Medulla oblongata (tissue), 1 donor: ENCODE data around the gene TMEM134.
"Not testable (repeated sequence)": the region's sequence is repeated elsewhere in the genome, so short reads cannot be mapped to it uniquely, and the experiment has no call there.

ENCODE experiments used
- DNase-seq: peaks from one replicate; pipeline ENCODE4 v3.0.0-alpha.2; 2015; ENCODE audit errors: extremely low spot score

The TMEM134 gene

DNA sequence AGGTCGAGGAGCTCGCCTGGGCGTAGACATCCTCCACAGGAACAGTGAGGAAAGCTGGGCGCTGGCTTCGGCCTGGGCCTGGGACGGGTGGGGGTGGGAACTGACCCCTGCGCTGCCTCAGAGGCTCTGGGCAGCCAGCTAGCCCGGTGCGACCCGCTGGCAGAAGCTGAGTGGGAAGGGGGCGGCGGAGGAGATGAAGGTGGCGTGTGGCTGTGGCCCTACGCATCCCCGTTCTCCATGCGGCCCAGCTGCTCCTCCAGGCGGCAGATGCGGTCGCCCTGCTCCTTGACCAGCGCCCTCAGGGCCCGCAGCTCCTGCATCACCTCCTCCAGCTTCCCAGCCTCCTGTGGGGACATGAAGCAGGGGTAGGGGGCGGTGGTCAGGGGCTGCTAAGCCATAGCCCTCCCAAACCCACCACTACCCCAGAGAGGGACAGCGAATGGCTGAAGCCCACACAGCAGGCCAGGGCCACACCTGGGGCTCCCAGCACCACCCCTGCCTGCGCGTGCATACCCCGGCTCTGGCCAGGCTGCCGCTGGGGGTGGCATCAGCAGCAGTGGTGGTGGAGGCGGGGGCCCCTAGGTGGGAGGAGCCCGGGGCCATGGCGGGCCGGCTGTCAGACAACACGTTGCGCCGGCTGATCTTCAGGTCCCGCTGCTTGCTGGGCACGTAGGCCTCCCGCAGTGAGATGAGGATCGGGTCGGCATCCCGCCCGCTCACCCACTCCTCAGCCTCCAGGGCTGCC is 30.7 kb downstream of the TMEM134 start:
- DNase-seq: no peak

DNA sequence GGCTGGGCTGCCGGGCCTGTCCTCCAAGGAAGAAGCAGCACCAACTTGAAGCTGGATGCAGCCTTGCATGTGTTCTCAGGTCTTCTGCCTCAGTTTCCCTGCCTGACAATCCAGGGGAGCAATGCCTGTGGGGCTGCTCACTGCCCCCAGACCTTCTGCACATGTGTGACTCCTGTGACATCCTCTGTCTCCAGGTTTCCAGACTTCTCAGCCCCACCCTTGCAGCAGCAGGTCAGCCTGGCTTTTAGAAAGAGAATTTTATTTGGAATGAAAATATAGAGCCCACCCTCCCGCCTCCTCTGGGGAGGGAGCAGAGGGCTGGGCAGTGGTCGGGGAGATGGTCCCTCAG is 31.3 kb downstream of the TMEM134 start:
- DNase-seq: no peak

DNA sequence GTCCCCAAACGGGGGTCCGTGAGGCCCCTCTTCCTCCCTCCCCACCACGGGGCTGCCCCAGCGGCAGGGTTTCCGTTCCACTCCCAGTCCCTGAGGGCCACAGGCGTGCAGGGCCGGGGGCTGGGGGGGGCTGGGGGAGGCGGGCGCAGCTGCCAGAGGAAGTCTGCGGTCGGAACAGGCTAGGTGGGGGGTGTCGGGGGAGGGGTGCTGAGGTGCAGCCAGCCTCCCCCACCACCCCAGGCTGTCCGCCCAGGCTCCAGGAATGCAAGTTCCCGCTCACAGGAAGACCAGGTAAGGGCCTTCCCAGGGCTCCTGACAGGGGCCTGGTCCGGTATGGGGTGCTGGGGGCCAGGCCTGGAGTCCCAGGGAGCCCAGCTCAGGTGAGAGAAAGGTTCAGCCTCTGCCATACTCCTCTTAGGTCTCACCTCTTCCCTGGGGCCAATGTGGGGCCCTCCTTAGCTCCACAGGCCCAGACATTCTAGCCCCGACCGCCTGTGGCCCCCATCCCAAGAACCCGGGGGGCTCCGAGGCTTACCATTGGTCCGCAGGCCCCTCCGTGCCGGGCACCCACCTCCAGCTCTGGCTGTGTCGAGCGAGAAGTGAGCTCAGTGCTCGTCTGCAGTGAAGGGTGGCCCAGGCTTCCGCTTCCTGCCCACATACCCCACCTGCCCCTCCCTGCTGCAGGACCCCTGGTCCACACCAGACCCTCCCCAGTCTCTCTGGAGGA is 31.8 kb downstream of the TMEM134 start, which contains the start of gene PTPRCAP:
TSS of gene PTPRCAP (minus strand) at position 601 of the 727 bp plus-strand sequence. CDS start at position 538, 63 bp downstream.
- DNase-seq: no peak

- DNase-seq: no peak
These were observed 32.5 kb downstream of the TMEM134 start for GRCh38 chr11:67436459-67437081.

DNA sequence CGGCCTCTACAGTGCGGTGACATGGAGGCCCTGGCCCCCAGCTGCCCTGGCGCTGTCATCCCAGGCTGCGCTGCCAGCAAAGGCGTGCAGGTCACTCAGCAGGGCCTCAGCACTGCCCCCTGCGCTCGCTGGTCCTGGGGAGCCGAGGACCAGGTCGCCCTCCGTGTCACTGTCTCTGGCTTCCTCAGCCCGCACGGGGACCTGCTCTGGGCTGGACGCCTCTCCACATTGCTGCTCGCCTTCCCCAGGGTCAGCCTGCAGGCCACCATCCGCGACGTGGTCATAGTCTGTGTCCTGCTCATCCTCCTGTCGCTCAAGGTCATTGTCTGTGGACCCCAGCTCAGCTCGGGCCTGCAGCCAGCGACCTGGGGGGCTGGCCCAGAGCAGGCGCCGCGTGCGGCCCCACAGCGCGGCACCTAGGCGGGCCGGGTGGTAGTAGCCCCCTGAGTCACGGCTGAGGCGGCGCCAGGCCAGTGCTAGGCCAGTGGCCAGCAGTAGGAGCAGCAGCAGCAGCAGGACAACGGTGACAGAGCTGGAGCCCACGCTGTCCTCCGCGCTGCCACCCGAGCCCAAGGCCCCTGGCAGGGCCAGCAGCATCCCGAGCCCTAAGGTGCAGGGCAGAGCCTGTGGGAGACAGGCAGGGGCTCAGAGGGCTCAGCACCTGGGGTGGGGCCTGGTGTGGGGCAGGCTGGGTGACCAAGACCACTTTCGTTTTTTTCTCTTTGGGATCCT is 33.2 kb downstream of the TMEM134 start:
- DNase-seq: no peak

- DNase-seq: no peak
These were observed 33.9 kb downstream of the TMEM134 start for GRCh38 chr11:67435031-67435726.

- DNase-seq: no peak
These were observed 34.6 kb downstream of the TMEM134 start for GRCh38 chr11:67434395-67434881.

DNA sequence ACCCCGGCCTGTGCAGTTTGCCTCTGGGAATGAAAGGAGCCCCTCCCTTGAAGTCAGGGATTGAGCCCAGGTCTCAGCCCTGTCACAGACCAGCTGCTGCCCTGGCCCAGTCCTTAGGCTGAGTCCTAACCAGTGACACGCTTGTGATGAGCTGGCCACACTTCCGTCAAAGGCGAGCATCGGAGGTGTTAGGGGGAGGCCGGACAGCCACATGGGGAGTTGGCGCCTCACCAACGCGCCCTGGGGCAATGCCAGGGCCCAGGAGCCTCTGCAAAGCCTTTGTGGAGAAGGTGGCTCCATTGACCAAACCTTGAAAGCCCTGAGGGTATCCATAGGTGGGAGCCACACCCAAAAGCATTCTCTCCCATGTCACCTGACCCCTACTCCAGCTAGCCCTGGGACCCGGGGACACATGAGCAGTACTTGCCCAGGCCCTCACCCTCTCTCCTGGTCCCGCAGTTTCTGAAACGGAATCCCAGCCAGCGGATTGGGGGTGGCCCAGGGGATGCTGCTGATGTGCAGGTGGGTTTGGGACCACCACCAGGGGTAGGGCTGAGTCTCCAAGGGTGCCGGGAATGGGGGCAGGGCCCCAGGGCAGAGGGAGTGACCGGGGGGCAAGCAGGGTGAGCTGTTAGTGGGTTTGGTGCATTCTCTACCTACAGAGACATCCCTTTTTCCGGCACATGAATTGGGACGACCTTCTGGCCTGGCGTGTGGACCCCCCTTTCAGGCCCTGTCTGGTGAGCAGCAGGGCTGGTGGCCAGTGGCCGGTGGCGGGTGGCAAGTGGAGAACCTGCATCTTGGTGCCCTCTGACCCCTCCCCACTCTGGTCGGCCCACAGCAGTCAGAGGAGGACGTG is 35.3 kb downstream of the TMEM134 start:
- DNase-seq: no peak

- no peak for DNase-seq
These were observed 36.2 kb downstream of the TMEM134 start for GRCh38 chr11:67432655-67433349.

- no peak for DNase-seq
These were observed 37.5 kb downstream of the TMEM134 start for GRCh38 chr11:67431346-67432249.

DNA sequence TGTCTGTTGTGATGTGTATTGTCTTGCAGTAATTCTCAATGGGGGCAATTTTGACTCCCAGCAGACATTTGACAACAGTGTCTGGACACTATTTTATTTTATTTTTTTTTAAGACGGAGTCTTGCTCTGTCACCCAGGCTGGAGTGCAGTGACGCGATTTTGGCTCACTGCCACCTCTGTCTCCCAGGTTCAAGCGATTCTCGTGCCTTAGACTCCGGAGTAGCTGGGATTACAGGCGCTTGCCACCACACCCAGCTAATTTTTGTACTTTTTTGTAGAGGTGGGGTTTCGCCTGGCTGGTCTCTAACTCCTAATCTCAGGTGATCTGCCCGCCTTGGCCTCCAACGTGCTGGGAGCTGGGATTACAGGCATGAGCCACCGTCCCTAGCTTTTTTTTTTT is 39.3 kb downstream of the TMEM134 start:
- DNase-seq: no peak

GRCh38 chr11:67429038-67429668 is 39.9 kb downstream of the TMEM134 start:
- DNase-seq: no peak

DNA sequence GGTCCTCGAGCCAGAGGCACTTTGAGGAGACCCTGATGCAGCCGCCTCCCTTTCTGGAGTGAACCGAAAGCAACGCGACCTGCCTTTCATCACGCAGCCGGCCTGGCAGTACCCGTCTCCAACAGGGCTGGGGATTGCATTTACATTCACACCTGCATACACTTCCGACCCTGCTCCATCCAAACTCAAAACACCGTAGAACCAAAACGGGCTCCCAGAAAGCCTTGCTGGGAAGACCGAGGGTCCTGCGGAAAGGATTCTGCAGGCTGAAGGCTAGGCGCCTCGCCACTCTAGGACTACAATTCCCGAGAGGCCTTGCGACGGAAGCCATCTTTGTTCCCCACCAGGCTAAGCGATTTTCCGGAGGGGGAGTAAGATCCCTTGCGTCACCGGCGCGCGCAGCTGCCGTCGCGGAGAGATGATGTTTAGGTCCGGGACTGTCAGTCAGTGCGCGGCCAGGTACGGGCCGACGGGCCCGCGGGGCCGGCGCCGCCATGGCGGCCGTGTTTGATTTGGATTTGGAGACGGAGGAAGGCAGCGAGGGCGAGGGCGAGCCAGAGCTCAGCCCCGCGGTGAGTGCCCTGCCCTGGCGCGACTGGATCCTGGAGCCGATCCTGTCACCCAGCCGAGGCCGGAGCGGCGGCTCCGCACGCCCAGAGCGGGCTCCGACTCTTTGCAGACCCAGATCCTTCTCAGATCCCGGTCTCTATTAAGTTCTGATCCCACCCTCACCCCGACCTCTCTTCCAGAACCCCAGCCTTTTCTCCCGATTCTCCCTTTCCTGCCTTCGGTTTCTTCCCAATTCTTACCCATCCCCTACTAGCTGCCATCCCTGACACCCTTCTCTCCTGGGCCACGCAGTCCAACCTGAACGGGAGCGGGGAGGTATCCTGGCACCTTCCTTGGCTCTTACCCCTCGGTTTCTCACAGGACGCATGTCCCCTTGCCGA is 40.7 kb downstream of the TMEM134 start, which contains the start of gene RPS6KB2:
TSS of gene RPS6KB2 (plus strand) at position 443 of the 950 bp plus-strand sequence. CDS start at position 495, 52 bp downstream.
- peak; percentile 98 for DNase-seq

GRCh38 chr11:67427364-67427859 is 41.6 kb downstream of the TMEM134 start:
- not testable (repeated sequence) for DNase-seq

- no peak for DNase-seq
These were observed 45.0 kb downstream of the TMEM134 start for GRCh38 chr11:67423891-67424613.

DNA sequence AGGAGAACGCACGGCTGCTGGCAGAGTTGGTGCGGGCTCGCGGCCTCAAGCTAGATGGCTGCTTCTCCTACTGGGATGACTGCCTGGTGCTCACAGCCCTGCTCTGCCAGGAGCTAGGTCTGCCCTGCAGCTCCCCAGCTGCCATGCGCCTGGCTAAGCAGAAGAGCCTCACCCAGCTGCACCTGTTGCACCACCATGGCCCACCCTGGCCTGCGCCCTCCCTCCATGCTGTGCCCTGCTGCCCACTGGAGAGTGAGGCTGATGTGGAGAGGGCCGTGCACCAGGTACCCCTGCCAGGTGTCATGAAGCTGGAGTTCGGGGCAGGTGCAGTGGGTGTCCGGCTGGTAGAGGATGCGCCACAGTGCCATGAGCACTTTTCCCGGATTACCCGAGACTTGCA is 45.6 kb downstream of the TMEM134 start:
- DNase-seq: no peak
